ENCODE results near the gene FBLIM1. TPM values are rescaled to one million over a fixed set of nuclear protein-coding genes. Genes with fewer than 3 reads are reported as not detected.

FBLIM1 gene
- total and polyA plus RNA-seq, 11 donors: 31.6 to 103 (median 69.8) TPM

- Histone ChIP-seq H3K27ac (no peak overlapping the region), H3K4me3 (no peak overlapping the region), H3K27me3 (no peaks in the 10 kb centered on the region), H3K9me3 (no peaks in the 10 kb centered on the region), H3K36me3 (no peaks in the 10 kb centered on the region), H3K4me1 (peaks cover 0 to 18% (median 5%) of the 10 kb centered on the region in 12 donors)
- DNase-seq: no peak
- 59 to 68% (median 63%) methylated on average over 4 to 8 of the region's 8 CpGs for WGBS, 4 donors
- intact Hi-C loops (cut with DNase I): loop anchor here in 2 of 10 donors (10.0 kb wide), 1 partner anchor 153 kb away; no protein-coding TSS in a partner anchor
- no peak for ATAC-seq
- TF ChIP-seq CTCF (IDR thresholded peaks at IDR 0.05): no peak
- no peak for TF ChIP-seq POLR2A (IDR thresholded peaks at IDR 0.05)
Measured at GRCh38 chr1:15747378-15747777, 11.2 kb upstream of the FBLIM1 start.

GRCh38 chr1:15748264-15748663, 10.3 kb upstream of the FBLIM1 start:
- TF ChIP-seq POLR2A (IDR thresholded peaks at IDR 0.05): no peak
- TF ChIP-seq CTCF (IDR thresholded peaks at IDR 0.05): no peak
- ATAC-seq: no peak
- intact Hi-C loops (cut with DNase I): loop anchor here in 2 of 10 donors (10.0 kb wide), 1 partner anchor 153 kb away; no protein-coding TSS in a partner anchor
- no peak overlapping the region for H3K27ac ChIP-seq
- no peaks in the 10 kb centered on the region for H3K27me3 ChIP-seq
- DNase-seq: no peak
- H3K4me3 ChIP-seq: no peak overlapping the region
- 86 to 95% (median 90%) methylated on average over 4 to 5 of the region's 5 CpGs for WGBS, 4 donors
- no peaks in the 10 kb centered on the region for H3K9me3 ChIP-seq
- peaks cover 0 to 18% (median 5%) of the 10 kb centered on the region in 12 donors for H3K4me1 ChIP-seq
- H3K36me3 ChIP-seq: no peaks in the 10 kb centered on the region

GRCh38 chr1:15748690-15749398, 9.8 kb upstream of the FBLIM1 start:
- Histone ChIP-seq H3K27ac (peak overlapping the region in 3 of 12 donors; percentile 32 to 59 (median 34)), H3K9me3 (no peaks in the 10 kb centered on the region), H3K36me3 (no peaks in the 10 kb centered on the region), H3K4me3 (no peak overlapping the region), H3K27me3 (no peaks in the 10 kb centered on the region), H3K4me1 (peaks cover 0 to 18% (median 5%) of the 10 kb centered on the region in 12 donors)
- ATAC-seq: no peak
- DNase-seq: no peak
- WGBS, 4 donors: 80 to 92% (median 88%) methylated on average over 10 of the region's 10 CpGs
- intact Hi-C loops (cut with DNase I): loop anchor here in 2 of 10 donors (10.0 kb wide), 1 partner anchor 154 kb away; no protein-coding TSS in a partner anchor
- TF ChIP-seq CTCF (IDR thresholded peaks at IDR 0.05) (no peak), POLR2A (IDR thresholded peaks at IDR 0.05) (no peak)

GRCh38 chr1:15749399-15750291, 8.9 kb upstream of the FBLIM1 start:
- Histone ChIP-seq H3K9me3 (no peaks in the 10 kb centered on the region), H3K27me3 (no peaks in the 10 kb centered on the region), H3K36me3 (no peaks in the 10 kb centered on the region), H3K27ac (peak overlapping the region in 3 of 12 donors; percentile 32 to 73 (median 42)), H3K4me1 (peaks cover 0 to 18% (median 5%) of the 10 kb centered on the region in 12 donors), H3K4me3 (no peak overlapping the region)
- WGBS, 4 donors: 67 to 83% (median 72%) methylated on average over 14 to 19 of the region's 19 CpGs
- intact Hi-C loops (cut with DNase I): loop anchor here in 3 of 10 donors (10.0 kb wide), 1 partner anchor 155 kb away; no protein-coding TSS in a partner anchor
- DNase-seq: no peak
- peak; percentile 3 to 70 (median 22) for ATAC-seq
- TF ChIP-seq POLR2A (IDR thresholded peaks at IDR 0.05) (no peak), CTCF (IDR thresholded peaks at IDR 0.05) (no peak)
